ENCODE data around the gene CDH4.

Gene CDH4

GRCh38 chr20:61897401-61898295 lies 645.6 kb downstream of the CDH4 start:
- DNase-seq, result no peak

GRCh38 chr20:61898405-61898804 lies 646.3 kb downstream of the CDH4 start:
- no peak for DNase-seq

- DNase-seq, result no peak
These were observed 648.2 kb downstream of the CDH4 start for GRCh38 chr20:61900011-61900944.

DNA sequence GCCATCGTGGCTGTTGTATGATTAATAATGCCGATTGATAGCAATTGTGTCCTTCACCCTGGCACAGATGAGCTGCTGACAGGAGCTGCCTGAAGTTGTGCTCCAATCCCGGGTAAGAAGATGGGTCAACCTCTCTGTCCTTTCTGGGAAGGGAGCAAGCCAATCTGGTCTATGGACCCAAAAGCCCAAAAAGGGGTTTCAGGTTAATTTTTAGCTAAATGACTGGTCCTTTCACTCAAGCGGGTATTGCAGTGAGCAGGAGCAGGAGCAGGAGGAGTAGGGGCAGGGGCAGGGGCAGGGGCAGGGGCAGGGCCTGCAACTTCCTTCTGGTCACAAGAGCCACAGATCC lies 648.9 kb downstream of the CDH4 start:
- no peak for DNase-seq

- DNase-seq, result no peak
These were observed 649.5 kb downstream of the CDH4 start for GRCh38 chr20:61901392-61902220.

- DNase-seq, result no peak
These were observed 650.3 kb downstream of the CDH4 start for GRCh38 chr20:61902221-61902869.

DNA sequence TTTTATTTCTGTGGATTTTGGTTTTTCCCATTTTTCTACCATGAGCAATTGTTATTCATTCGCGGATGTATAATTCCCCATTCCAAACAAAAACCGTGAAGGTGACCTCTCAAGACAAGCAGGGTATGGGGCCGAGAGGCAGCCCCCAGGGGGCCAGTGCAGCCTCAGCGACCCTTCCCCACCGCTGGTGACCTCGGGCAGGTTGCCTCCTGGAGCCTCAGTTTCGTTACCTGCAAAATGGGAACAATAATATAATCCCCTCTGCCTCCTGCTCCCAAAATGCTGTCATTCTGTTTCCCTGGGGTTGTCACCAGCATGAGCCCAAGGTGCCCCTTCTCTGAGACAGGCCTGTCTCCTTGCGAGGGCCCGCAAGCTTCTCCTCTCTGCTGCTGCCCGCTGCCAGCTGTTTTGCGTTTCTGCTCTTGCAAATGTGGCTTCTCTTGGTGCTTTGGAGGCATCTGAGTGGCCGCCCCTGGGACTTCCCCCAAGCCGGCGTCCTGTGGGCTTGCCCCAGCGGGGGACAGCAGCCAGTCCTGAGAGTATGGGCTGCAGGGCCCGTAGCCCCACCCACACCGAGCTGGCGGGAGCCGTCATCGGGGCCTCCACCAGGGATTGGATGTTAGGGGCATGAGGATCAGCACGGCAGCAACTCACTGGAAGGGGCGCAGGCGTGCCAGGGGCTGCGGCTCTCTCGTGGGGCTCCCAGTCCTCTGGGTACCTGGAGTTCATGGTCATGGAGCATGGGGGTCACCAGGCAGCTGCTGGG lies 651.7 kb downstream of the CDH4 start:
- no peak for DNase-seq

DNA sequence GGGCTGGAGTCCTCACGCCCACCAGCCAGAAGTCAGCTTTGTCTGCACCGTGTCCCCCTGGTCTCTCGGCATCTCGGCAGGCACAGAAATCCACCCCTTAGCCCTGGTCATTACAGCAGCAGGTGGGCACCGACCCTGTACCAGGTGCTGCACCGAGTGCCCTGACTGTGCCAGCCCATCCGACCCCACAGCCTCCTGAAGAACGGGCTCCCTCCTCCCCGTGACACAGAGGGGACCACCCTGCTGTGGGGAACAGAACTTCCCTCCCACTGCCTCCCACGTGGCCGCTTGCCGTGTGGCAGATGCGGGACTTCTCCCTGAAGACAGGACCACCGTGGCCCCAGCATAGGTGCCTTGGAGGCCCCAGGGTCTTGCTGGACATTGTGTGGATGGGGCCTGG lies 652.4 kb downstream of the CDH4 start:
- no peak for DNase-seq

DNA sequence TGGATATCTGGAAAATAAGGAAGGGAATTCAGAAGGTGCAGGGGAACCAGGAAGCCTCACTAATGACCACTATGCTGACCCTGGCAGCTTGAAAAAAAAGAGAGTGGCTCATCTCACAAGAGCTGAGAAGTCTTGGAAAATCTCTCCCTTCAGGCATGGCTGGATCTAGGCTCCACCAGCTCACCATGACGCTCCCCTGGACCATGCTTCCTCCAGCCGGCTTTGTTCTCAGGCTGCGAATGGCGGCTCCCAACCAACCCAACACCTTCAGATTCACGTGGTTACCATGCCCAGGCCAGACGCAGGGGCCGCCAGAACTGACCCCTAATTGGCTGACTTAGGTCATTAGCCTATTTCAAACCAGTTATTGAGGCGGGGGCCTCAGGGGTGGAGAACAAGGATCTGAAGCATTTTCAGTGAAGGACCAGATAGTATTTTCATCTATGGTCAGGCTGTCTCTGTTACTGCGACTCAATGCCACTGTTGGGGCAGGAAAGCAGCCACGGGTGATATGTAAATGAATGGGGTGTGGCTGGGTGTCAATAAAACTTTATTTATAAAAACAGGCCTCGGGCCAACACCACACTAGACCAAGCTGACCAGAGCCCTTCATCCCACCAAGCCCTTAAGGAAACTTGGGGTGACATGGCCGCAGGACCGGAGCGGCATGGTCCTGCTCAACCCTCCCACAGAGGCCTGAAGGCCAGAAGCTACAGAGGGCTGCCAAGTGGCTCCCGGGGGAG lies 653.9 kb downstream of the CDH4 start:
- no peak for DNase-seq

- no peak for DNase-seq
These were observed 655.2 kb downstream of the CDH4 start for GRCh38 chr20:61907081-61907891.

DNA sequence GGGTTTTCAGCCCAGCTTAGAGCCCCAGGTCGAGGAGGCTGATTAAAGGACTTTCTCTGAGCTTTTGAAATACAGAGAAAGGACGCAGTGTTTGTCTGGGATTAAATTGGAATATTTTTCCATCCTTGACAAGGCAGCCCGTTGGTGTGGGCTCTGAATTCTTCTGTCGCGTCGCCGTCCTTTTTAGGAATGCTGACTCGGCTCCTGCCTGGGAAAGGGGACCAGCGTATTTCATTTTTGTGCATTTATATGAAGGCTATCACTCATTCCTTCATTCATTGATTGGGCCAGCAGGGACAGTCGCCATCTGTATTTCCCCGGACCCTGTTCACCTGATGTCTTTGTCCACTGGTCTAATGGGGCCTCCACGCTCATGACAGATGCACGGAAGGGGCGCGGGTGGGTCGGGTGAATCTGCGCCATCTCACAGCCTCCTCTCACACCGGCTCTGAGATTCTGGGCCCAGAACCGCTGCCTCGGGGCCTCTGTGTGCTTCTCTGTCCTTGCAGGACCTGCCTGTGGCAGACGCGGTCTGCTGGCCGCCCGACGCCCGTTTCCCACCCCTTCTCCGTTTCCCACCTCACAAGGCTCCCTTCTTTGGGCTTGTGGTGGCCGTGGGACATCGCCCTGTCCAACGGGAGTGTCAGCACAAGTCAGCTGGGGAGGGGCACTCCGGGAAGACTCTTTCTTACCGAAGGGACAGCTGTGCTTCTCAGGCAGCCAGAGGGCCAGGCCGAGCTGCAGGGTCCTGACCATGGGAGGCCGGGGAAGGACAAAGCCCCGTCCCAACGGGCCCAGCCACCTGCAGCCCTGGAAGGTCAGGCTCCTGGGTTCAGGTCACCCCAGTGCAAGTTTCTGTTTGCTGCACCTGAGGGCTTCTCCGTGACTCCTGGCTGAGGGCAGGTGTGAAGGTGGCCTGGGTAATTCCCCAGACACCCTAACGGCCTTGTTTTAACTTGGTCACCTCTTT lies 656.3 kb downstream of the CDH4 start:
- DNase-seq, result no peak

- DNase-seq, result no peak
These were observed 657.0 kb downstream of the CDH4 start for GRCh38 chr20:61909028-61909427.

GRCh38 chr20:61909821-61910220 lies 657.8 kb downstream of the CDH4 start:
- DNase-seq, result no peak

GRCh38 chr20:61911824-61912223 lies 659.8 kb downstream of the CDH4 start:
- no peak for DNase-seq

DNA sequence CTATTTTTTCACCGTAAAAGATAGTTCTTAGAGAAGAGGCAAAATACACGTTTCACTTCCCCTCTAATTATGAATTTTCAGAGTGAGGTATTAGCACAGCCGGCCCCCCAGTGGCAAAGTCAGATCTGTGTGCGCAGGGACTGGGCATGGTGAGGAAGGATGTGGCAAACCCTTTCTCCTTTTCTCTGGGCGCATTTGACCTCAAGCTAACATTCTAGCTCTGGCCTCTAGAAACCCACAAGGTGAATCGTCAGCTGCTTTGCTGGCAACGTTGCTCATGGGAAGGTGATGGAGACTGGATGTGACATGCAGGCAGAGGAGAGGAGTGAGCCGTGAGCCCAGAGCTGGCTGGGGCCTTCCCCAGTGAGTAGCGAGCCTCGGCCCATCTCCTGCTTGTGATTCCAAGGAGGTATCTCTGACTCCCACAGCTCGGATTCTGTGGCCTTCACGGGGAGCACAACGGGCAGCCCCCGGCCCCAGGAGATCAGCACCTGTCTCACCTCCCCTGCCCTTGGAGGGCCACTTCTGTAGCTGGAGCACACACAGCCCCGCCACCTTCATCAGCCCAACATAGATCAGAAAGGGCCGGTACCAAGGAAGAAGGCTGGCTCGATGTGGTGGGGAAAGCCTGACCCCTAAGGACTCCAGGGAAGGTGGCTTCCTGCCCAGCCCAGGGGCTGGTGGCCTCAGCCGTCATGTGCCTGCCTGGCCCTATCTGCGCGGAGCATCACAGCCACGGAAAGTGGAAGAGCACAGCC lies 660.8 kb downstream of the CDH4 start:
- DNase-seq, result no peak

DNA sequence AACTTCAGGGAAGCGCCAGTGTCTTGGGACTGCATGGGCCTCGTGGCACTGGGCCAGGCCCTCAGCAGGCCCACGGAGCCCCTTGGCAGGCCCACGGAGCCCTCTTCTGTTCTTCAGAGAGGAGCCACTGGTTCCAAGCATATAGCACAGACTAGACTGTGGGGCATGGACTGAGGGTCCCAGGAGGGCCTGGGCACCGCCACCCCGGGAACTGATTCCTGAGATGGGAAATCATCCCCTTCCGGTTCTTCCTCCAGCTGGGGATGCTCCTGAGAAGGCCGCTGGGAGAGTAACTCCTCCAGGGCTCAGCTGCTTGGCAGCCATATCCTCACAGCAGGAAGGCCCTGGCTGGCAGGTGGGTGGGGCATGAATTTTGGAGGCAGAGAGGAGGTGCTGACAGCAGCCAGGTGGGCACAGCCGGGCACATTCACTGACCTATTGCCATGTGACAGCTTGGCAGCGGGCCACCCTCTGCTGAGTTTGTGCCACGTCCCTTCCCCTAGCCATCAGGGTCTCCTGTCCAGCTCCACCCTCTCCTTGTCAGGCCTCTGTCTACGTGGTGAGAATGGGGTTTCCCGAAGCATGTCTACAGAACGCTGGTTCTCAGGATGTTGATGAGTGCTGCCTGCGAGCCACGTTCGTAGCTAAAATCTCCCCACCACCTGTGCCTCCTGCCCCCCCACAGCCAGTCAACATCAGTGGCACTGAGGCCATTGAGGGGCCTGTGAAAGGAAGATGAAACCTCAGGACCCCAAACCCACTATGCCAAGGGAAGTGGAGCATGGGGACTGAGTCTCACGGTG lies 661.6 kb downstream of the CDH4 start:
- peak; percentile 65 for DNase-seq

- DNase-seq, result no peak
These were observed 663.0 kb downstream of the CDH4 start for GRCh38 chr20:61915101-61915500.

All from NCI-H345 (cell line).